ENCODE measurements around the gene CDH18. TPM values are rescaled to one million over a fixed set of nuclear protein-coding genes. Genes with fewer than 3 reads are reported as not detected.

CDH18 gene
- total RNA-seq, 1 donor from 2014 or later: not detected

- TF ChIP-seq, protein P1, sequence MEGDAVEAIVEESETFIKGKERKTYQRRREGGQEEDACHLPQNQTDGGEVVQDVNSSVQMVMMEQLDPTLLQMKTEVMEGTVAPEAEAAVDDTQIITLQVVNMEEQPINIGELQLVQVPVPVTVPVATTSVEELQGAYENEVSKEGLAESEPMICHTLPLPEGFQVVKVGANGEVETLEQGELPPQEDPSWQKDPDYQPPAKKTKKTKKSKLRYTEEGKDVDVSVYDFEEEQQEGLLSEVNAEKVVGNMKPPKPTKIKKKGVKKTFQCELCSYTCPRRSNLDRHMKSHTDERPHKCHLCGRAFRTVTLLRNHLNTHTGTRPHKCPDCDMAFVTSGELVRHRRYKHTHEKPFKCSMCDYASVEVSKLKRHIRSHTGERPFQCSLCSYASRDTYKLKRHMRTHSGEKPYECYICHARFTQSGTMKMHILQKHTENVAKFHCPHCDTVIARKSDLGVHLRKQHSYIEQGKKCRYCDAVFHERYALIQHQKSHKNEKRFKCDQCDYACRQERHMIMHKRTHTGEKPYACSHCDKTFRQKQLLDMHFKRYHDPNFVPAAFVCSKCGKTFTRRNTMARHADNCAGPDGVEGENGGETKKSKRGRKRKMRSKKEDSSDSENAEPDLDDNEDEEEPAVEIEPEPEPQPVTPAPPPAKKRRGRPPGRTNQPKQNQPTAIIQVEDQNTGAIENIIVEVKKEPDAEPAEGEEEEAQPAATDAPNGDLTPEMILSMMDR (IDR thresholded peaks at IDR 0.05): no peak
- Histone ChIP-seq H3K9me3 (peaks cover 0 to 5% of the 10 kb centered on the region in 2 donors), H3K4me3 (no peak overlapping the region), H3K27me3 (no peaks in the 10 kb centered on the region), H3K4me1 (no peaks in the 10 kb centered on the region), H3K27ac (no peak overlapping the region), H3K36me3 (no peaks in the 10 kb centered on the region)
- no peak for DNase-seq (ENCODE audit: low spot score in 2 of 2)
- intact Hi-C loops (cut with DNase I): no loop called here
These were observed 382.1 kb downstream of the CDH18 start for GRCh38 chr5:19605846-19606407.

DNA sequence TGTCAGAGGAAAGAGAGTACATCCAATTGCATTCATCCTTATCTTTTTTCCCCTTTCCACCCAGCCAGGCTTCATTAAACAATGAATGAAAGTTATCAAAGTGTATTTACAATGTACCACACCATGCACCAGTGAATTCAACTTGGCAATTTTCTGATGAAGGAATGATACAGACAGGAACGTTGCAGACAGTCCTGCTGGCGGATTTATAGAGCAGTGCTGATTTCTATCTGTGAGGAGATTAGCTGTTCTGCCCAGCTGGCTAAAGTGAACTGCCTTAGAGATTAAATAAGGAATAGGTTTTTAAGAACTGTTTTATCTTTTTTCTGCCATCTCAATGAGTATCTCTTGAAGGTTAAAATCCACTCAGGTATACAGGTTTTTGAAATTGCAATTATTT, 403.9 kb downstream of the CDH18 start:
- Histone ChIP-seq H3K9me3 (no peaks in the 10 kb centered on the region), H3K4me1 (no peaks in the 10 kb centered on the region), H3K4me3 (no peak overlapping the region), H3K27ac (no peak overlapping the region), H3K36me3 (no peaks in the 10 kb centered on the region), H3K27me3 (no peaks in the 10 kb centered on the region)
- DNase-seq (ENCODE audit: low spot score in 2 of 2): no peak
- TF ChIP-seq, protein P1 (IDR thresholded peaks at IDR 0.05): no peak
- intact Hi-C loops (cut with DNase I): no loop called here

- no peak for DNase-seq (ENCODE audit: low spot score in 2 of 2)
- Histone ChIP-seq H3K4me1 (no peaks in the 10 kb centered on the region), H3K27me3 (no peaks in the 10 kb centered on the region), H3K36me3 (no peaks in the 10 kb centered on the region), H3K9me3 (no peaks in the 10 kb centered on the region), H3K4me3 (no peak overlapping the region), H3K27ac (no peak overlapping the region)
- TF ChIP-seq, protein P1 (IDR thresholded peaks at IDR 0.05): no peak
- intact Hi-C loops (cut with DNase I): no loop called here
These were observed 410.1 kb downstream of the CDH18 start for GRCh38 chr5:19577882-19578281.

DNA sequence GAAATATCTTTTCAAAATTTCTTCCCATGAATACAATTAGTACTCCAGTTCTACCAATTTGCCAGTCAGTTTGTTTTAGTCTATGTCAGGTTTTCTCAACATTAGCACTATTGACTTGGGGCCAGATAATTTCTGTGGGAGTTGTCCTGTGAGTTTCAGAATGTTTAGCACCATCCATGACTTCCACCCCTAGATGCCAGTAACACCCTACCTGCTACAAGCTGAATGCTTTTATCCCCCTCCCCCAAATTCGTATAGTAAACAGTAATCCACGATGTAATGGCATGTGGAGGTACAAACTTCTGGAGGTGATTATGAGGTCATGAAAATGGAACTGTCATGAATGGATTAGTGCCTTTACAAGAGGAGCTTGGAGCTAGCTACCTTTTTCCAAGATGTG, 420.0 kb downstream of the CDH18 start:
- DNase-seq (ENCODE audit: low spot score in 2 of 2): no peak
- Histone ChIP-seq H3K4me1 (no peaks in the 10 kb centered on the region), H3K27ac (no peak overlapping the region), H3K4me3 (no peak overlapping the region), H3K27me3 (no peaks in the 10 kb centered on the region), H3K36me3 (no peaks in the 10 kb centered on the region), H3K9me3 (no peaks in the 10 kb centered on the region)
- TF ChIP-seq, protein P1 (IDR thresholded peaks at IDR 0.05): no peak
- intact Hi-C loops (cut with DNase I): no loop called here

- Histone ChIP-seq H3K27me3 (no peaks in the 10 kb centered on the region), H3K9me3 (no peaks in the 10 kb centered on the region), H3K27ac (no peak overlapping the region), H3K36me3 (no peaks in the 10 kb centered on the region), H3K4me3 (no peak overlapping the region), H3K4me1 (no peaks in the 10 kb centered on the region)
- intact Hi-C loops (cut with DNase I): no loop called here
- DNase-seq (ENCODE audit: low spot score in 2 of 2): no peak
- TF ChIP-seq, protein P1 (IDR thresholded peaks at IDR 0.05): no peak
These were observed 422.5 kb downstream of the CDH18 start for GRCh38 chr5:19565466-19565865.

DNA sequence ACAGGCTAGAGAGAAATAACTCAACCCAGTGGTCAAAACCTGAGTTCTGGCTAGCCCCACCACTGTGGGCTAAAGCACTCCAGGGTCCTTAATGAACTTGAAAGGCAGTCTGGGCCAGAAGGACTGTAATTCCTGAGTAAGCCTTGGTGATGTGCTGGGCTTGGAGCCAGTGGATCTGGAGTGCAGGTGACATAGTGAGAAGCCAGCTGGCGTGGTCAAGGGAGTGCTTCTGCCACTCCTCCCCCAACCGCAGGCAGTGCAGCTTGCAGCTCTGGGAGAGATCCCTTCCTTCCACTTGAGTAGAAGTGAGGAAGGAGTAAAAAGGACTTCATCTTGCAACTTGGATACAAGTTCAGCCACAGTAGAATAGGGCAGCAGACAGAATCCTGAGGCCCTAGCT, 424.0 kb downstream of the CDH18 start:
- TF ChIP-seq, protein P1 (IDR thresholded peaks at IDR 0.05): no peak
- H3K9me3 ChIP-seq: no peaks in the 10 kb centered on the region
- intact Hi-C loops (cut with DNase I): no loop called here
- no peak overlapping the region for H3K27ac ChIP-seq
- H3K4me1 ChIP-seq: no peaks in the 10 kb centered on the region
- H3K4me3 ChIP-seq: no peak overlapping the region
- H3K27me3 ChIP-seq: no peaks in the 10 kb centered on the region
- DNase-seq (ENCODE audit: low spot score in 2 of 2): no peak
- no peaks in the 10 kb centered on the region for H3K36me3 ChIP-seq
